Stimulated activated CD8-positive, alpha-beta memory T cell treated with anti-CD3 and anti-CD28 coated beads, Interleukin-15, amount 100 ng/mL, for 1 hour (primary cell): ENCODE measurements around the gene MRPS5.
"Not testable (repeated sequence)": the region's sequence is repeated elsewhere in the genome, so short reads cannot be mapped to it uniquely, and the experiment has no call there.

Experiments
- DNase-seq: peaks from one replicate; pipeline ENCODE4 v3.0.0-alpha.2; 2020; ENCODE audit warnings: low read depth

MRPS5 gene

GRCh38 chr2:95046371-95047112 is 75.1 kb downstream of the MRPS5 start:
- no peak for DNase-seq

- DNase-seq = no peak
Observed at GRCh38 chr2:95044601-95045000, 77.0 kb downstream of the MRPS5 start.

GRCh38 chr2:95043300-95044093 is 78.1 kb downstream of the MRPS5 start:
- DNase-seq = no peak

GRCh38 chr2:95042472-95043271 is 78.9 kb downstream of the MRPS5 start:
- no peak for DNase-seq

GRCh38 chr2:95041824-95042442 is 79.7 kb downstream of the MRPS5 start:
- DNase-seq = no peak

- no peak for DNase-seq
Observed at GRCh38 chr2:95041060-95041823, 80.4 kb downstream of the MRPS5 start.

- DNase-seq = no peak
Observed at GRCh38 chr2:95040426-95040825, 81.2 kb downstream of the MRPS5 start.

GRCh38 chr2:95039978-95040377 is 81.6 kb downstream of the MRPS5 start:
- DNase-seq = no peak

- DNase-seq = no peak
Observed at GRCh38 chr2:95039363-95039762, 82.2 kb downstream of the MRPS5 start.

- DNase-seq = no peak
Observed at GRCh38 chr2:95038635-95039298, 82.8 kb downstream of the MRPS5 start.

- not testable (repeated sequence) for DNase-seq
Observed at GRCh38 chr2:95037841-95038585, 83.6 kb downstream of the MRPS5 start.

GRCh38 chr2:95037384-95037839 is 84.2 kb downstream of the MRPS5 start:
- no peak for DNase-seq

- DNase-seq = no peak
Observed at GRCh38 chr2:95036596-95037383, 84.8 kb downstream of the MRPS5 start.
